Common myeloid progenitor, CD34-positive (primary cell): ENCODE measurements around the gene ELK3.

Experiments
- CTCF ChIA-PET: fragments of 350-600 bp; sonication (Branson Sonifier 250); formaldehyde crosslinking; loops from one replicate; lab custom pipeline; 2021; ENCODE audit warnings: antibody characterized with exemption; lab: Charles Lee
- POLR2A ChIA-PET: fragments of 350-600 bp; sonication (Branson Sonifier 250); formaldehyde crosslinking; loops from one replicate; lab custom pipeline; 2021; ENCODE audit warnings: antibody characterized with exemption; lab: Charles Lee
- DNase-seq, 3 donors: peaks; one replicate each; pipeline versions ENCODE4 v3.0.0 to v3.0.0-alpha.2; 2013
- H3K27ac ChIP-seq, 2 experiments: 1 replicate in 1 of 2; 2 replicates in 1 of 2; pipeline ENCODE4 v1.7.0; 2013; ENCODE audit warnings: inconsistent platforms in 2 of 2, low read length in 2 of 2, mild to moderate bottlenecking in 2 of 2, low read depth in 1 of 2, moderate library complexity in 1 of 2; ENCODE audit not compliant: severe bottlenecking in 2 of 2, insufficient read depth in 1 of 2, poor library complexity in 1 of 2
- H3K27me3 ChIP-seq, 5 experiments: replicated peaks in 2 of 5; 1 replicate in 3 of 5; 2 replicates in 2 of 5; pipeline versions ENCODE4 v1.6.1 to v1.7.0; 2013; ENCODE audit warnings: low read length in 4 of 5, mild to moderate bottlenecking in 2 of 5, moderate library complexity in 2 of 5, inconsistent platforms in 1 of 5; ENCODE audit not compliant: insufficient read depth in 5 of 5, control insufficient read depth in 4 of 5
- H3K36me3 ChIP-seq, 4 experiments: 1 replicate in 2 of 4; 2 replicates in 2 of 4; pipeline versions ENCODE4 v1.6.1 to v1.7.0; 2013; ENCODE audit warnings: low read length in 3 of 4, control low read depth in 1 of 4, mild to moderate bottlenecking in 1 of 4; ENCODE audit not compliant: control insufficient read depth in 4 of 4, insufficient read depth in 4 of 4
- H3K4me1 ChIP-seq, 4 experiments: 1 replicate in 3 of 4; 2 replicates in 1 of 4; pipeline versions ENCODE4 v1.6.1 to v1.7.1; 2013; ENCODE audit warnings: low read length in 3 of 4, mild to moderate bottlenecking in 3 of 4, control low read depth in 1 of 4, inconsistent platforms in 1 of 4, moderate library complexity in 1 of 4; ENCODE audit not compliant: control insufficient read depth in 4 of 4, insufficient read depth in 4 of 4; ENCODE audit errors: control extremely low read depth in 1 of 4
- H3K4me3 ChIP-seq, 7 experiments: 1 replicate in 4 of 7; 2 replicates in 3 of 7; pipeline versions ENCODE4 v1.5.1 to v1.7.0; 2013; ENCODE audit warnings: mild to moderate bottlenecking in 7 of 7, low read length in 6 of 7, moderate library complexity in 6 of 7, inconsistent platforms in 2 of 7, low read depth in 2 of 7, control low read depth in 1 of 7; ENCODE audit not compliant: insufficient read depth in 4 of 7, control insufficient read depth in 1 of 7; ENCODE audit errors: extremely low read depth in 1 of 7
- H3K9me3 ChIP-seq, 5 experiments: 1 replicate in 4 of 5; 2 replicates in 1 of 5; pipeline versions ENCODE4 v1.6.1 to v1.7.1; 2013; ENCODE audit warnings: low read length in 4 of 5, mild to moderate bottlenecking in 2 of 5, inconsistent platforms in 1 of 5, low read depth in 1 of 5, moderate library complexity in 1 of 5; ENCODE audit not compliant: control insufficient read depth in 4 of 5, insufficient read depth in 2 of 5; ENCODE audit errors: control extremely low read depth in 1 of 5
- WGBS: methylation state at CpG from one replicate; pipeline ENCODE4 v1.1.5; 2013; ENCODE audit not compliant: insufficient coverage; 5-methylcytosine and 5-hydroxymethylcytosine counted together

Gene ELK3

DNA sequence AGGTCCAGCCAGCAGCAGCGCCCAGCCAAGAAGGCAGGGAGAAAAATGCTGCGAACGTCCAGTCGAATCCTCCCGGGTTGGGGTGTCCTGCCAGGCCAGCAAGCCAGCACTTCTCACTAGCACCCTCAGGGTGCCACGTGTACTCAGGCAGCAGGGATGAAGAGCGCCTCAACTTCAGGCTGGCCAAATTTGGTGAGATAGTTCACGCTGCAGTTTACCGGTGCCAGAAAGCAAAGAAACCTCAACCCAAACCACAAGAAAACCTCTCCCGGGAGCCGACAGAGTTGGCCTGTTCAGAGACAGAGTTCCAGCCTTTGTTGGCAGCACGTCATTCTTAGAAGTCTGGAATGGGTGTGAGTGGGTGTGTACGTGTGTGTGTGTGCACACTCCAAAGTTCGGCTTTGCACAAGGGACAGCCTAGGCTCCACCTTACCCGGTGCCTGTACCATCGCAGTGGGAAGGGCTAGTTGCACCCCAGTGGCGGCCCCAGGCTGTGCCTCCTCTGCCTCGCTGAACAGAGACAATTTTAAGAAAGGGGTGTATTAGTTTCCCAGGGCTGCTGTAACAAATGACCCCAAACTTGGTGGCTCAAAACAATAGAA is 42.1 kb downstream of the ELK3 start:
- Histone ChIP-seq H3K9me3 (no peaks in the 10 kb centered on the region), H3K27me3 (no peaks in the 10 kb centered on the region), H3K27ac (no peak overlapping the region), H3K4me1 (peaks cover 0 to 64% (median 47%) of the 10 kb centered on the region in 4 experiments), H3K36me3 (peaks cover 0 to 33% (median 19%) of the 10 kb centered on the region in 4 experiments), H3K4me3 (peak overlapping the region in 2 of 7 experiments; percentile 40 to 52)
- WGBS = 83% methylated on average over 12 of the region's 18 CpGs
- DNase-seq = peak in 2 of 3 donors; percentile 31 to 33
- POLR2A ChIA-PET = interaction anchor here (1.8 kb wide), 1 partner anchor 165 kb away, joined by 5 read pairs; the partner anchor contains the start of gene CDK17
- CTCF ChIA-PET = interaction anchor here (1.0 to 1.7 kb wide), 3 partner anchors 9 to 261 kb away, joined by 3 to 10 read pairs (median 3); no protein-coding TSS in a partner anchor

DNA sequence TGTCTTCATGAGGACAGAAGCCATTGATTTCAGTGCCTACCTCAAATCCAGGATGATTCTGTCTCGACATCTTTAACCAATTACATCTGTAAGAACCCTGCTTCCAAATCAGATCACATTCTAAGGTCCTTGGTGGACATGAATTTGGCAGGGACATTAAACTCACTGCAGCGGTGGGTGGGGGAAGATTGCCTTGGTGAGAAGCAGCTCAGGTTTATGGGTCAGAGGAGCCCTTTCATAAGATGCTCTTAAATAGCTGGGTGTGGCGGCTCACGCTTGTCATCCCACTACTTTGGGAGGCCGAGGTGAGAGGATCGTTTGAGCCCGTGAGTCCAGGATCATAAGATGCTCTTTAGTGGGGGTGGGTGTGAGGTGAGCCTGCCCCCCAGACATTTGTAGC is 42.9 kb downstream of the ELK3 start:
- peaks cover 2 to 71% (median 51%) of the 10 kb centered on the region in 4 experiments for H3K4me1 ChIP-seq
- H3K27me3 ChIP-seq = no peaks in the 10 kb centered on the region
- POLR2A ChIA-PET = interaction anchor here (1.8 kb wide), 1 partner anchor 164 kb away, joined by 5 read pairs; the partner anchor contains the start of gene CDK17
- peak overlapping the region; percentile 60 to 74 for H3K27ac ChIP-seq
- CTCF ChIA-PET = interaction anchor here (1.0 to 2.9 kb wide), 6 partner anchors 9 to 280 kb away, joined by 3 to 13 read pairs (median 5); no protein-coding TSS in a partner anchor
- peak overlapping the region in 3 of 7 experiments; percentile 33 to 50 (median 40) for H3K4me3 ChIP-seq
- no peaks in the 10 kb centered on the region for H3K9me3 ChIP-seq
- DNase-seq = no peak
- peaks cover 0 to 41% (median 20%) of the 10 kb centered on the region in 4 experiments for H3K36me3 ChIP-seq
- WGBS = 100% methylated on average over 4 of the region's 7 CpGs

DNA sequence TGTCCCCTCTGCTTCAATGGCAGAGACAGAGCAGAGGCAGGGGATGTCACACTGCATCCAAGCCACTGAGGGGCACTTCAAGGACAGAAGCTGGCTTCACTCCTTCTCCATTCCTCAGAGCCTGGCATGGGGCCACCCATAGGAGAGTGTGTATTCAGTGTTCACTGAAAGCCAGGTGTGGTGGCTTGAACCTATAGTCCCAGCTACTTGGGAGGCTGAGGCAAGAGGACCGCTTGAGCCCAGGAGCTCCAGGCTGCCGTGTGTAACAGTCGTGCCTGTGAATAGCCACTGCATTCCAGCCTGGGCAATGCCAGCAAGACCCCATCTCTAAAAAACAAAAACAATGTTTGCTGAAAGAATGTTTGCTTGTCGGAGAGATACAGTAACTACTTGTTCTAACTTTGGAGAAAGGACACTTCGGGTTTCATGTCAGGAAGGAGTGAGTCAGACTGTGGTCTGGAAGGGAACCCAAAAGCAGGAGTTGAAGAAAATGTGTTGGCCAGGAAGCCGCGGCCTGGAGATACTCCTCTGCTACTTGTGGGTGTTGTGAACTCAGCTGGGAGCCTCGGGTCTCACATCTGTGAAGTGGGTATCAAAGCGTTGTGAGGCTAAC is 43.4 kb downstream of the ELK3 start:
- ChIA-PET CTCF (interaction anchor here (1.0 to 2.9 kb wide), 10 partner anchors 10 to 279 kb away, joined by 3 to 13 read pairs (median 4); no protein-coding TSS in a partner anchor), POLR2A (interaction anchor here (0.8 to 1.8 kb wide), 2 partner anchors 163 to 167 kb away, joined by 4 to 5 read pairs; partner anchors contain the start of gene CDK17)
- H3K4me3 ChIP-seq = peak overlapping the region in 4 of 7 experiments; percentile 8 to 50 (median 36)
- H3K9me3 ChIP-seq = no peaks in the 10 kb centered on the region
- 15% methylated on average over 6 of the region's 9 CpGs for WGBS
- no peaks in the 10 kb centered on the region for H3K27me3 ChIP-seq
- peaks cover 0 to 45% (median 22%) of the 10 kb centered on the region in 4 experiments for H3K36me3 ChIP-seq
- DNase-seq = peak; percentile 84 to 97 (median 95)
- peak overlapping the region; percentile 60 to 74 for H3K27ac ChIP-seq
- H3K4me1 ChIP-seq = peaks cover 2 to 77% (median 53%) of the 10 kb centered on the region in 4 experiments

DNA sequence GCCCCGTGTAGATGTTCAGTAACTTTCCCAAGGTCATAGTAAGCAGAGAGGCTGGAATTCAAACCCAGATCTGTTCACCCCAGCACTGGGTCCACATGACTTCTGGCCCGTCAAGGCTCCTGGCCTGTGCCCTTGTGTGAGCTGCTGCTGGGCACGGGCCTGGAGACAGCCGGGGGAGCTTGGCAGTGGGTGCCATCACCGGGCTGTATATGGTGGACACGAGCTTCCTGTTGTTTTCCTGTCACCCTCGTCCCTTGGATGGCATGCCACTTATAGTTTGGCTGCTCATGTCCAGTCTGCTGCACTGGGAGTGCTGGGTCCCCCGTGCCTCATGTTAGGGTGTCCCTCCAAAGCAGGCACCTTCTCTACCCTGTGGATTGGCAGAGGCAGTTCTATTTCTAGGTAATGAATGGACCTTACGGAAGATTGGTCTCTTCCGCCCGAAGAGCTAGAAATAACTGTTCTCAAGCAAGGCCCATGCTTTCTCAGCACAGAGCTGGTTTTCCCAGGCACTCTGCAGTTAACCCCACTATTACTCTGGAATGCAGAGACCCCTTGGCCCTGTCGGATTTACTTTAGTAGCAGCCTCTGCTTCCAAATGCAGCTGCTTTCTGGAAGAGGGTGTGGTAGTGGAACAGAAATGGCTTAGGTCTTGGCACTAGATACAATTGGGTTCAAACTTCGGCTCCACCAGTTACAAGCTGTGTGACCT is 44.3 kb downstream of the ELK3 start:
- Histone ChIP-seq H3K9me3 (no peaks in the 10 kb centered on the region), H3K27me3 (no peaks in the 10 kb centered on the region), H3K4me3 (no peak overlapping the region), H3K4me1 (peaks cover 2 to 79% (median 54%) of the 10 kb centered on the region in 4 experiments), H3K27ac (no peak overlapping the region), H3K36me3 (peaks cover 0 to 45% (median 22%) of the 10 kb centered on the region in 4 experiments)
- CTCF ChIA-PET = interaction anchor here (1.2 to 2.9 kb wide), 8 partner anchors 13 to 278 kb away, joined by 3 to 13 read pairs (median 4); partner anchors contain the start of gene CDK17
- POLR2A ChIA-PET = interaction anchor here (0.8 to 1.8 kb wide), 2 partner anchors 162 to 166 kb away, joined by 4 to 5 read pairs; partner anchors contain the start of gene CDK17
- no peak for DNase-seq
- 91% methylated on average over 12 of the region's 13 CpGs for WGBS

DNA sequence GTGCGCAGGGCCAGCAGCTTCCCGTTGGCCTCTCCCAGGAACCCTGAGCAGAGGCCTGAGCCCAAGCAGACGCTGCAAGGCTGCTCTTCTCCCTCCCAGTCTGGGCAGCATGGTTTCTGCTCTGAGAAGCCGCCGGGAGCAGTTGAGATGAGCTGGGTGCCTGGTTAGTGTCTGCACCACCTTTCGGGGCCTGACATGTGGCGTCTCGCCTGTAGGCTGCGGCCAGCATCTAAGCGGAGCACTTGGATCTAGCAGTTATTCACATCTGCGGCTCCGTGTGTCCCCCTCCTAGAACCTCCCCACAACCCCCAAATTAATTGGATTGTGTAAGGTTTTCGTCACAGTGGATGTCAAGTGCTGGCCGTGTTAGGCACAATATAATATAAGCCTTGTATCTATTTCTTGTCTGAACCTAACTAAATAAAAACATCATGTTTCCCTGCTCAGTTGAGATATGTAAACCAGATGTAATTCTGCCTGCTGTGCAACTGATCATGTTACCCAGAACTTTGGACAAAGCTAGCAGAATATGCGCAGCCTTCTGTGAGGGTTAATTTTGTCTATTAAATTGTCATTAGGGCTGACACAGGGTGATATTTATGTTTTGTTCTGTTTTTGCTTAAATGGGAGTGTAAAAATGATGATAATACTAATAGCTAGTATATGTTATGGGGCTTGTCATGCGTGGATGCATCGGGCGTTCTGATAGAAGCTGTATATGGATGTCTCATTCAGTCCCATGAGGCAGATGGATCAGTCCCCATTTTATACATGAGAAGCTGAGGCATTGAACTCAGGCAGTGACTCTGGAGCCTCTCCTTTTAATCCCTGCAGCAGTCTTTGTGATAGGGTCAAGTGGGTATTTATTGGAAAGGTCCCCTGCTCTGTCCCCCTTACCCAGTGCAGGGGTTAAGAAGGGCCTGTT is 45.8 kb downstream of the ELK3 start:
- CTCF ChIA-PET = interaction anchor here (0.6 to 2.9 kb wide), 6 partner anchors 9 to 282 kb away, joined by 3 to 13 read pairs (median 5); partner anchors contain the start of gene CDK17
- WGBS = 92% methylated on average over 9 of the region's 18 CpGs
- no peaks in the 10 kb centered on the region for H3K27me3 ChIP-seq
- peak overlapping the region in 1 of 2 experiments; percentile 20 for H3K27ac ChIP-seq
- H3K4me3 ChIP-seq = no peak overlapping the region
- peaks cover 2 to 75% (median 52%) of the 10 kb centered on the region in 4 experiments for H3K4me1 ChIP-seq
- DNase-seq = no peak
- POLR2A ChIA-PET = no interaction called here
- peaks cover 0 to 39% (median 16%) of the 10 kb centered on the region in 4 experiments for H3K36me3 ChIP-seq
- H3K9me3 ChIP-seq = no peaks in the 10 kb centered on the region

DNA sequence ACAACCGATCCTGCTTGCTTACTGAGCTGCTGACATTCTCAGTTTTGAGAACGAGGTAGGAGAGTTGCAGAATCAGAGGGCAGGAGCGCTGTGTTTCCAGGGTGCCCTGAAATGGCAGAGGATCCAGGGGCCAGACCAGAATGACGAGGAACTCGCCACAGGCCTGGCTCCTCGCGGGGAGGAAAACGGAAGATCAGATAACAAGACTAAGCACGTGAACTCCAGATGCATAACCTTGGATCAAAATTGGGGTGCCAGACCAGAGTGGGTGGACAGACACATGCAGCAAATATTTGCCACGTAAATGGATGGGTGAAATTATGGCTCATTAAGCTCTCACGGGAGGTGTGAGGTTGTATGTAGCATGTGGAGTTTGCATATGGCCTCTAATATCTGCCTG is 46.5 kb downstream of the ELK3 start:
- Histone ChIP-seq H3K9me3 (no peaks in the 10 kb centered on the region), H3K27ac (peak overlapping the region in 1 of 2 experiments; percentile 20), H3K36me3 (peaks cover 0 to 39% (median 16%) of the 10 kb centered on the region in 4 experiments), H3K4me1 (peaks cover 2 to 69% (median 47%) of the 10 kb centered on the region in 4 experiments), H3K4me3 (no peak overlapping the region), H3K27me3 (no peaks in the 10 kb centered on the region)
- CTCF ChIA-PET = interaction anchor here (0.6 to 2.2 kb wide), 2 partner anchors 9 to 281 kb away, joined by 3 to 7 read pairs; no protein-coding TSS in a partner anchor
- WGBS = 43% methylated on average over 11 of the region's 11 CpGs
- DNase-seq = peak in 1 of 3 donors; percentile 15
- POLR2A ChIA-PET = no interaction called here
